Epithelial cell of prostate (primary cell): ENCODE data around the gene DPP10.
"Not testable (repeated sequence)": the region's sequence is repeated elsewhere in the genome, so short reads cannot be mapped to it uniquely, and the experiment has no call there.

Experiments used
- DNase-seq: peaks from one replicate; pipeline ENCODE4 v3.0.0-alpha.2; 2011; ENCODE audit warnings: low read depth, low spot score
- H3K27ac ChIP-seq: fragments of 450-650 bp; 2 replicates; pipeline ENCODE4 v1.5.1; 2017; ENCODE audit warnings: mild to moderate bottlenecking

Gene DPP10

GRCh38 chr2:115359550-115359949 is 917.1 kb downstream of the DPP10 start:
- no peak for DNase-seq
- no peak overlapping the region for H3K27ac ChIP-seq

- H3K27ac ChIP-seq = no peak overlapping the region
- no peak for DNase-seq
These were observed 921.7 kb downstream of the DPP10 start for GRCh38 chr2:115364093-115364492.

- no peak overlapping the region for H3K27ac ChIP-seq
- DNase-seq = no peak
These were observed 927.0 kb downstream of the DPP10 start for GRCh38 chr2:115369400-115369799.

- H3K27ac ChIP-seq = no peak overlapping the region
These were observed 932.5 kb downstream of the DPP10 start for GRCh38 chr2:115374981-115375380.

GRCh38 chr2:115384399-115384798 is 942.0 kb downstream of the DPP10 start:
- no peak for DNase-seq
- no peak overlapping the region for H3K27ac ChIP-seq

More at GRCh38 chr2:115374981-115375380, 932.5 kb downstream of the DPP10 start:
- DNase-seq = no peak

GRCh38 chr2:115386465-115386864 is 944.0 kb downstream of the DPP10 start:
- no peak for DNase-seq
- no peak overlapping the region for H3K27ac ChIP-seq

GRCh38 chr2:115389024-115389423 is 946.6 kb downstream of the DPP10 start:
- DNase-seq = no peak
- no peak overlapping the region for H3K27ac ChIP-seq

GRCh38 chr2:115389898-115390565 is 947.6 kb downstream of the DPP10 start:
- no peak overlapping the region for H3K27ac ChIP-seq
- DNase-seq = no peak

GRCh38 chr2:115396579-115396978 is 954.1 kb downstream of the DPP10 start:
- DNase-seq = no peak
- H3K27ac ChIP-seq = no peak overlapping the region

- DNase-seq = no peak
These were observed 958.5 kb downstream of the DPP10 start for GRCh38 chr2:115400940-115401339.

GRCh38 chr2:115412501-115412900 is 970.1 kb downstream of the DPP10 start:
- no peak overlapping the region for H3K27ac ChIP-seq
- DNase-seq = no peak

More at GRCh38 chr2:115400940-115401339, 958.5 kb downstream of the DPP10 start:
- H3K27ac ChIP-seq = no peak overlapping the region

GRCh38 chr2:115413791-115414190 is 971.4 kb downstream of the DPP10 start:
- no peak for DNase-seq
- H3K27ac ChIP-seq = no peak overlapping the region

- no peak for DNase-seq
- H3K27ac ChIP-seq = no peak overlapping the region
These were observed 972.0 kb downstream of the DPP10 start for GRCh38 chr2:115414466-115414865.

- no peak for DNase-seq
- H3K27ac ChIP-seq = no peak overlapping the region
These were observed 979.7 kb downstream of the DPP10 start for GRCh38 chr2:115422004-115422634.

GRCh38 chr2:115427436-115427835 is 985.0 kb downstream of the DPP10 start:
- no peak overlapping the region for H3K27ac ChIP-seq
- DNase-seq = no peak

GRCh38 chr2:115440746-115441145 is 998.3 kb downstream of the DPP10 start:
- not testable (repeated sequence) for DNase-seq, H3K27ac ChIP-seq

- no peak overlapping the region for H3K27ac ChIP-seq
- DNase-seq = no peak
These were observed 1001.2 kb downstream of the DPP10 start for GRCh38 chr2:115443539-115444185.

GRCh38 chr2:115460008-115460407 is 1017.6 kb downstream of the DPP10 start:
- DNase-seq = no peak
- H3K27ac ChIP-seq = no peak overlapping the region

GRCh38 chr2:115480741-115481140 is 1038.3 kb downstream of the DPP10 start:
- H3K27ac ChIP-seq = no peak overlapping the region
- no peak for DNase-seq

GRCh38 chr2:115481842-115482241 is 1039.4 kb downstream of the DPP10 start:
- no peak for DNase-seq
- no peak overlapping the region for H3K27ac ChIP-seq

- DNase-seq = no peak
- no peak overlapping the region for H3K27ac ChIP-seq
These were observed 1041.2 kb downstream of the DPP10 start for GRCh38 chr2:115483666-115484065.
